SU-DHL-6 (cell line): ENCODE measurements around the gene ITPR1.

Experiments
- CTCF ChIP-seq: fragments of 200-600 bp; sonication (generic); IDR thresholded peaks from one replicate; pipeline ENCODE4 v1.5.1; 2017; ENCODE audit warnings: antibody characterized with exemption, mild to moderate bottlenecking, low read length, moderate library complexity; ENCODE audit not compliant: insufficient read depth, poor library complexity, severe bottlenecking
- EZH2phosphoT487 ChIP-seq: fragments of 200-600 bp; sonication (generic), shearing (Covaris generic); conservative IDR thresholded peaks from 2 replicates; pipeline ENCODE4 v1.6.1; 2018; ENCODE audit warnings: mild to moderate bottlenecking, antibody characterized with exemption, low read length, moderate library complexity, mixed read lengths

- TF ChIP-seq CTCF: no peak
- no peak for TF ChIP-seq EZH2phosphoT487
Measured at GRCh38 chr3:4540267-4540666, 47.1 kb downstream of the ITPR1 start.
